K562 (cell line): ENCODE data around the gene DHDH. TPM values are rescaled to one million over a fixed set of nuclear protein-coding genes. Genes with fewer than 3 reads are reported as not detected.

Experiments
- ATF3 ChIP-seq, 2 experiments: fragments of 450-650 bp in 1 of 2; sonication (generic) in 1 of 2; formaldehyde crosslinking in 1 of 2; IDR thresholded peaks in 1 of 2; conservative IDR thresholded peaks in 1 of 2; 2 replicates each; pipeline versions ENCODE4 v1.6.1 to v1.8.1; 2016 to 2023; ENCODE audit warnings: mild to moderate bottlenecking in 2 of 2, moderate library complexity in 2 of 2, inconsistent platforms in 1 of 2, missing genetic modification reagents in 1 of 2
- BCLAF1 ChIP-seq, 2 experiments: fragments of 450-650 bp in 1 of 2; IDR thresholded peaks; 2 replicates each; pipeline ENCODE4 v1.6.1; 2011 to 2017; ENCODE audit warnings: low read depth in 2 of 2, antibody characterized with exemption in 1 of 2, borderline replicate concordance in 1 of 2, low read length in 1 of 2, mild to moderate bottlenecking in 1 of 2, mixed read lengths in 1 of 2; ENCODE audit not compliant: control insufficient read depth in 1 of 2
- BHLHE40 ChIP-seq: IDR thresholded peaks from 2 replicates; pipeline ENCODE4 v1.6.1; 2011; ENCODE audit warnings: low read length, improper control_type of control experiment
- CCNT2 ChIP-seq: IDR thresholded peaks from 2 replicates; pipeline ENCODE4 v1.6.1; 2011; ENCODE audit warnings: borderline replicate concordance, low read depth, mild to moderate bottlenecking, moderate library complexity, mixed read lengths, low read length; ENCODE audit not compliant: insufficient read length; ENCODE audit errors: extremely low read depth
- ELF2 ChIP-seq: fragments of 250-450 bp; sonication (Bioruptor Pico); IDR thresholded peaks from 2 replicates; pipeline ENCODE4 v1.5.0; 2021; ENCODE audit warnings: mild to moderate bottlenecking
- GTF3C2 ChIP-seq: IDR thresholded peaks from 3 replicates; pipeline ENCODE4 v1.6.1; 2011; ENCODE audit warnings: borderline replicate concordance, mild to moderate bottlenecking, moderate library complexity; ENCODE audit not compliant: insufficient read length; ENCODE audit errors: extremely low read depth
- MAZ ChIP-seq, 2 experiments: fragments of 450-650 bp in 1 of 2; sonication (generic) in 1 of 2; formaldehyde crosslinking; IDR thresholded peaks in 1 of 2; conservative IDR thresholded peaks in 1 of 2; 2 replicates each; pipeline versions ENCODE4 v1.4.0 to v1.5.0; 2020; ENCODE audit warnings: mild to moderate bottlenecking in 1 of 2, missing genetic modification reagents in 1 of 2
- NCOA2 ChIP-seq, 2 experiments: fragments of 450-650 bp; IDR thresholded peaks; 2 replicates each; pipeline ENCODE4 v1.6.1; 2018; ENCODE audit warnings: mild to moderate bottlenecking in 2 of 2, moderate library complexity in 1 of 2; ENCODE audit not compliant: partially characterized antibody in 2 of 2
- PHTF2 ChIP-seq: fragments of 250-450 bp; sonication (Bioruptor Pico); IDR thresholded peaks from 2 replicates; pipeline ENCODE4 v1.5.0; 2021; ENCODE audit warnings: mild to moderate bottlenecking
- RCOR1 ChIP-seq, 2 experiments: IDR thresholded peaks; 2 replicates each; pipeline ENCODE4 v1.6.1; 2012; ENCODE audit warnings: low read depth in 2 of 2, low read length in 2 of 2, borderline replicate concordance in 1 of 2, improper control_type of control experiment in 1 of 2
- TAF15 ChIP-seq: fragments of 200-400 bp; formaldehyde crosslinking; IDR thresholded peaks from 2 replicates; pipeline ENCODE4 v1.6.1; 2017; ENCODE audit warnings: mild to moderate bottlenecking, low read depth, low read length, moderate library complexity
- TEAD4 ChIP-seq, 2 experiments: sonication (generic) in 1 of 2; formaldehyde crosslinking in 1 of 2; IDR thresholded peaks; 2 replicates each; pipeline versions ENCODE4 v1.6.1 to v1.8.0; 2012 to 2022; ENCODE audit warnings: borderline replicate concordance in 1 of 2, inconsistent platforms in 1 of 2, low read length in 1 of 2, mild to moderate bottlenecking in 1 of 2, missing genetic modification reagents in 1 of 2
- THRB ChIP-seq: fragments of 450-650 bp; formaldehyde crosslinking; conservative IDR thresholded peaks from 2 replicates; pipeline ENCODE4 v1.4.0; 2022; ENCODE audit warnings: mild to moderate bottlenecking, missing genetic modification characterization
- ZC3H4 ChIP-seq: sonication (generic); formaldehyde crosslinking; IDR thresholded peaks from 2 replicates; pipeline ENCODE4 v1.9.0; 2021; ENCODE audit warnings: missing genetic modification reagents, borderline replicate concordance
- ZFPM2 ChIP-seq: fragments of 250-450 bp; sonication (Bioruptor Pico); IDR thresholded peaks from 2 replicates; pipeline ENCODE4 v1.5.1; 2022; ENCODE audit warnings: mild to moderate bottlenecking
- ZNF561 ChIP-seq: fragments of 450-650 bp; formaldehyde crosslinking; conservative IDR thresholded peaks from 2 replicates; pipeline ENCODE4 v1.4.0; 2020; ENCODE audit warnings: mild to moderate bottlenecking, moderate library complexity
- polyA plus RNA-seq, 8 experiments: library from polyadenylated mRNA; depleted of rRNA in 4 of 8; stranded (reverse) in 5 of 8; unstranded in 3 of 8; fragments of >200 nt; fragmentation: Nextera tagmentation in 2 of 8; fragmentation: Illumina TruSeq in 1 of 8; extraction: Ambion mirVana in 2 of 8; extraction: Trizol in 1 of 8; gene quantifications; 2 replicates each; pipeline versions ENCODE4 v1.2.1 to v1.2.3, GENCODE V29; 2011 to 2014; ENCODE audit warnings: inconsistent platforms in 1 of 8, missing spikeins in 1 of 8
- total RNA-seq, 7 experiments: library from RNA; depleted of rRNA in 6 of 7; stranded (reverse); fragments of >200 nt in 6 of 7; fragmentation: Illumina TruSeq in 2 of 7; extraction: Trizol in 2 of 7; gene quantifications; 2 replicates each; pipeline versions ENCODE4 v1.2.1 to v1.2.3, GENCODE V29; 2011 to 2021; ENCODE audit warnings: low replicate concordance in 1 of 7

Gene DHDH
- total and polyA plus RNA-seq, 9 of the 15 experiments (the other 6 are each of a cell fraction or from before 2014, with no cell fraction given) = 0.37 to 1.9 (median 0.87) TPM

GRCh38 chr19:48993175-48994034 is 59.9 kb downstream of the DHDH start, which contains the start of the genes GYS1 and RUVBL2 (continued):
- TF ChIP-seq GTF3C2 = no peak
- TF ChIP-seq NCOA2 (IDR thresholded peaks at IDR 0.05; ENCODE audit: partially characterized antibody in 2 of 2) = no peak
- no peak for TF ChIP-seq TEAD4 (IDR thresholded peaks at IDR 0.05; ENCODE audit: low read length)
- TF ChIP-seq TEAD4 (CRISPR knock-in tag; IDR thresholded peaks at IDR 0.05; ENCODE audit: borderline replicate concordance) = no peak
- TF ChIP-seq TAF15 = no peak
- peak in 1 of 2 experiments; percentile 47; a peak in 1 of 4 replicates for TF ChIP-seq RCOR1 (IDR thresholded peaks at IDR 0.05; ENCODE audit: borderline replicate concordance in 1 of 2, low read depth in 2 of 2, low read length in 2 of 2)
- TF ChIP-seq ATF3 (IDR thresholded peaks at IDR 0.05) = no peak
- no peak; the same call in 1 of the 2 replicates for TF ChIP-seq ATF3 (CRISPR knock-in tag; conservative IDR thresholded peaks at IDR 0.05)
- TF ChIP-seq BHLHE40 = no peak
- no peak for TF ChIP-seq ZC3H4 (CRISPR knock-in tag)
- no peak for TF ChIP-seq BCLAF1 (IDR thresholded peaks at IDR 0.05; ENCODE audit: borderline replicate concordance in 1 of 2, control insufficient read depth in 1 of 2, low read depth in 2 of 2, low read length in 1 of 2)
- TF ChIP-seq ZNF561 (CRISPR knock-in tag) = no peak
- no peak for TF ChIP-seq THRB (CRISPR knock-in tag)
- TF ChIP-seq MAZ (CRISPR knock-in tag; conservative IDR thresholded peaks at IDR 0.05 in 1 of 2, IDR thresholded peaks at IDR 0.05 in 1 of 2) = peak; percentile 95 to 96
- TF ChIP-seq ZFPM2 (CRISPR knock-in tag) = no peak
- peak; percentile 89 for TF ChIP-seq CCNT2
- no peak for TF ChIP-seq ELF2 (CRISPR knock-in tag)
- no peak for TF ChIP-seq PHTF2 (CRISPR knock-in tag)
